GM18868 (cell line): ENCODE data around the gene CHST3.
"Not testable (repeated sequence)": the region's sequence is repeated elsewhere in the genome, so short reads cannot be mapped to it uniquely, and the experiment has no call there.

Source experiments
- ATAC-seq: cut with Tn5 transposase; IDR thresholded peaks from one replicate; pipeline ENCODE4 v1.9.1; 2021; ENCODE audit warnings: mild to moderate bottlenecking, moderate library complexity; ENCODE audit not compliant: unreplicated experiment

Gene CHST3

GRCh38 chr10:71972746-71973695 is 8.8 kb downstream of the CHST3 start:
- ATAC-seq = no peak

GRCh38 chr10:71973777-71974488 is 9.7 kb downstream of the CHST3 start:
- ATAC-seq = no peak

GRCh38 chr10:71974489-71975021 is 10.4 kb downstream of the CHST3 start:
- ATAC-seq = peak; percentile 78

GRCh38 chr10:71975087-71975870 is 11.1 kb downstream of the CHST3 start:
- no peak for ATAC-seq

GRCh38 chr10:71975871-71976725 is 11.9 kb downstream of the CHST3 start:
- ATAC-seq = no peak

- ATAC-seq = not testable (repeated sequence)
These were observed 13.4 kb downstream of the CHST3 start for GRCh38 chr10:71977614-71977903.

GRCh38 chr10:71978476-71978875 is 14.3 kb downstream of the CHST3 start:
- ATAC-seq = no peak

- ATAC-seq = no peak
These were observed 14.9 kb downstream of the CHST3 start for GRCh38 chr10:71978988-71979691.

GRCh38 chr10:71979692-71980062 is 15.5 kb downstream of the CHST3 start:
- ATAC-seq = no peak

- ATAC-seq = no peak
These were observed 16.2 kb downstream of the CHST3 start for GRCh38 chr10:71980181-71981014.

- no peak for ATAC-seq
These were observed 17.1 kb downstream of the CHST3 start for GRCh38 chr10:71981015-71981875.

GRCh38 chr10:71981876-71982230 is 17.7 kb downstream of the CHST3 start:
- no peak for ATAC-seq

GRCh38 chr10:71982269-71983178 is 18.3 kb downstream of the CHST3 start:
- no peak for ATAC-seq

GRCh38 chr10:71984126-71984808 is 20.1 kb downstream of the CHST3 start:
- no peak for ATAC-seq

- ATAC-seq = peak; percentile 34
These were observed 20.7 kb downstream of the CHST3 start for GRCh38 chr10:71984809-71985388.
